K562 (cell line): ENCODE data around the gene EIF3M. TPM values are rescaled to one million over a fixed set of nuclear protein-coding genes. Genes with fewer than 3 reads are reported as not detected.

ENCODE experiments used
- GABPB1 ChIP-seq: sonication (generic); formaldehyde crosslinking; IDR thresholded peaks from 2 replicates; pipeline ENCODE4 v1.8.0; 2022; ENCODE audit warnings: mild to moderate bottlenecking, missing genetic modification reagents
- HIVEP1 ChIP-seq: fragments of 250-450 bp; sonication (Bioruptor Pico); IDR thresholded peaks from 2 replicates; pipeline ENCODE4 v1.4.0; 2020; ENCODE audit warnings: mild to moderate bottlenecking
- MCM3 ChIP-seq: fragments of 450-650 bp; IDR thresholded peaks from 2 replicates; pipeline ENCODE4 v1.6.1; 2016
- TCFL5 ChIP-seq: fragments of 250-450 bp; sonication (Bioruptor Pico); conservative IDR thresholded peaks from 2 replicates; pipeline ENCODE4 v1.6.1; 2021; ENCODE audit warnings: mild to moderate bottlenecking, moderate library complexity, matching md5 sums
- ZNF444 ChIP-seq: fragments of 250-450 bp; sonication (Bioruptor Pico); IDR thresholded peaks from 2 replicates; pipeline ENCODE4 v1.4.0; 2020; ENCODE audit warnings: mild to moderate bottlenecking, moderate library complexity
- ZSCAN29 ChIP-seq: fragments of 450-650 bp; IDR thresholded peaks from 2 replicates; pipeline ENCODE4 v1.6.1; 2017
- polyA plus RNA-seq, 8 experiments: library from polyadenylated mRNA; depleted of rRNA in 4 of 8; stranded (reverse) in 5 of 8; unstranded in 3 of 8; fragments of >200 nt; fragmentation: Nextera tagmentation in 2 of 8; fragmentation: Illumina TruSeq in 1 of 8; extraction: Ambion mirVana in 2 of 8; extraction: Trizol in 1 of 8; gene quantifications; 2 replicates each; pipeline versions ENCODE4 v1.2.1 to v1.2.3, GENCODE V29; 2011 to 2014; ENCODE audit warnings: inconsistent platforms in 1 of 8, missing spikeins in 1 of 8
- total RNA-seq, 7 experiments: library from RNA; depleted of rRNA in 6 of 7; stranded (reverse); fragments of >200 nt in 6 of 7; fragmentation: Illumina TruSeq in 2 of 7; extraction: Trizol in 2 of 7; gene quantifications; 2 replicates each; pipeline versions ENCODE4 v1.2.1 to v1.2.3, GENCODE V29; 2011 to 2021; ENCODE audit warnings: low replicate concordance in 1 of 7
- TF ChIP-seq, protein P1 (sequence below): fragments of 450-650 bp; IDR thresholded peaks from 2 replicates; pipeline ENCODE4 v1.6.1; 2016; ENCODE audit warnings: low read depth
- TF ChIP-seq, protein P2 (sequence below), 2 experiments: fragments of 450-650 bp in 1 of 2; sonication (generic) in 1 of 2; formaldehyde crosslinking in 1 of 2; IDR thresholded peaks; 2 replicates each; pipeline versions ENCODE4 v1.7.1 to v1.9.0; 2016 to 2022; ENCODE audit warnings: inconsistent platforms in 1 of 2, mild to moderate bottlenecking in 1 of 2, missing genetic modification reagents in 1 of 2

EIF3M gene
- total and polyA plus RNA-seq, 9 of the 15 experiments (the other 6 are each of a cell fraction or from before 2014, with no cell fraction given) = 602 to 2,015 (median 1,058) TPM

DNA sequence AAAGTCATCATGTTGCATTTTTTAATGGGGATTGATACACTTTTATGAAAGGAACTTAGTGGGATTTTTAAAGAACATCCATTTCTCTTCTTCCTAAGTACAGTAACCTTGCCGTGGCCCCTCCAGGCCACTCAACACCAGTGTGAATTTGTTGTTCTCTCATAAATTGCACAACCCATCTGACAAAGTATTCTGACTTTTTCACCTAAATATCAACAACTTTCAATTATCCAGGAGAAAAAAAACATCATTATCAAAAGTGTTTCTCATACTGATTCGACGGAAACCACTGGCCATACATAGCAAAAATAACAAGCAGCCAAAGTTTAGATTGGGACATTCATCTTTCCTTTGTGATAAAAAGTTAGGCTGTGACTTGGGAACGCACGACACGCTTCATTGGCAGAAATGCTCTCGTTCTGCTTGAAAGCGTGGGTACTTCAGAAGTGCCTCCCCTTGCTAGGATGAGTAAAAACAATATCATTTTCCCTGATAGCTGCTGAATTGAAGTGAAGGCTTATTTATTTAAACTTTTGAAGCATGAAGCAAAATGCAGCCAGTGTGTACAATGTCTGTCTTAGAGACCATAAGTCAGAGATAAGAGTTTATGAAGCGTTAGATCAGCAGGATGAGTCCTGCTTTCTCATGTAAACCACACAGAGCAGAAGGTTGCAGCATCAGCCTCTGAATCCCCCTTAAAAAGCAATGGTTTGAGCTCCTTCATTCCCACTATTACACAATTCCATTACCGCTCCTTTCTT lies 20.6 kb upstream of the EIF3M start (continued):
- TF ChIP-seq, protein P1, sequence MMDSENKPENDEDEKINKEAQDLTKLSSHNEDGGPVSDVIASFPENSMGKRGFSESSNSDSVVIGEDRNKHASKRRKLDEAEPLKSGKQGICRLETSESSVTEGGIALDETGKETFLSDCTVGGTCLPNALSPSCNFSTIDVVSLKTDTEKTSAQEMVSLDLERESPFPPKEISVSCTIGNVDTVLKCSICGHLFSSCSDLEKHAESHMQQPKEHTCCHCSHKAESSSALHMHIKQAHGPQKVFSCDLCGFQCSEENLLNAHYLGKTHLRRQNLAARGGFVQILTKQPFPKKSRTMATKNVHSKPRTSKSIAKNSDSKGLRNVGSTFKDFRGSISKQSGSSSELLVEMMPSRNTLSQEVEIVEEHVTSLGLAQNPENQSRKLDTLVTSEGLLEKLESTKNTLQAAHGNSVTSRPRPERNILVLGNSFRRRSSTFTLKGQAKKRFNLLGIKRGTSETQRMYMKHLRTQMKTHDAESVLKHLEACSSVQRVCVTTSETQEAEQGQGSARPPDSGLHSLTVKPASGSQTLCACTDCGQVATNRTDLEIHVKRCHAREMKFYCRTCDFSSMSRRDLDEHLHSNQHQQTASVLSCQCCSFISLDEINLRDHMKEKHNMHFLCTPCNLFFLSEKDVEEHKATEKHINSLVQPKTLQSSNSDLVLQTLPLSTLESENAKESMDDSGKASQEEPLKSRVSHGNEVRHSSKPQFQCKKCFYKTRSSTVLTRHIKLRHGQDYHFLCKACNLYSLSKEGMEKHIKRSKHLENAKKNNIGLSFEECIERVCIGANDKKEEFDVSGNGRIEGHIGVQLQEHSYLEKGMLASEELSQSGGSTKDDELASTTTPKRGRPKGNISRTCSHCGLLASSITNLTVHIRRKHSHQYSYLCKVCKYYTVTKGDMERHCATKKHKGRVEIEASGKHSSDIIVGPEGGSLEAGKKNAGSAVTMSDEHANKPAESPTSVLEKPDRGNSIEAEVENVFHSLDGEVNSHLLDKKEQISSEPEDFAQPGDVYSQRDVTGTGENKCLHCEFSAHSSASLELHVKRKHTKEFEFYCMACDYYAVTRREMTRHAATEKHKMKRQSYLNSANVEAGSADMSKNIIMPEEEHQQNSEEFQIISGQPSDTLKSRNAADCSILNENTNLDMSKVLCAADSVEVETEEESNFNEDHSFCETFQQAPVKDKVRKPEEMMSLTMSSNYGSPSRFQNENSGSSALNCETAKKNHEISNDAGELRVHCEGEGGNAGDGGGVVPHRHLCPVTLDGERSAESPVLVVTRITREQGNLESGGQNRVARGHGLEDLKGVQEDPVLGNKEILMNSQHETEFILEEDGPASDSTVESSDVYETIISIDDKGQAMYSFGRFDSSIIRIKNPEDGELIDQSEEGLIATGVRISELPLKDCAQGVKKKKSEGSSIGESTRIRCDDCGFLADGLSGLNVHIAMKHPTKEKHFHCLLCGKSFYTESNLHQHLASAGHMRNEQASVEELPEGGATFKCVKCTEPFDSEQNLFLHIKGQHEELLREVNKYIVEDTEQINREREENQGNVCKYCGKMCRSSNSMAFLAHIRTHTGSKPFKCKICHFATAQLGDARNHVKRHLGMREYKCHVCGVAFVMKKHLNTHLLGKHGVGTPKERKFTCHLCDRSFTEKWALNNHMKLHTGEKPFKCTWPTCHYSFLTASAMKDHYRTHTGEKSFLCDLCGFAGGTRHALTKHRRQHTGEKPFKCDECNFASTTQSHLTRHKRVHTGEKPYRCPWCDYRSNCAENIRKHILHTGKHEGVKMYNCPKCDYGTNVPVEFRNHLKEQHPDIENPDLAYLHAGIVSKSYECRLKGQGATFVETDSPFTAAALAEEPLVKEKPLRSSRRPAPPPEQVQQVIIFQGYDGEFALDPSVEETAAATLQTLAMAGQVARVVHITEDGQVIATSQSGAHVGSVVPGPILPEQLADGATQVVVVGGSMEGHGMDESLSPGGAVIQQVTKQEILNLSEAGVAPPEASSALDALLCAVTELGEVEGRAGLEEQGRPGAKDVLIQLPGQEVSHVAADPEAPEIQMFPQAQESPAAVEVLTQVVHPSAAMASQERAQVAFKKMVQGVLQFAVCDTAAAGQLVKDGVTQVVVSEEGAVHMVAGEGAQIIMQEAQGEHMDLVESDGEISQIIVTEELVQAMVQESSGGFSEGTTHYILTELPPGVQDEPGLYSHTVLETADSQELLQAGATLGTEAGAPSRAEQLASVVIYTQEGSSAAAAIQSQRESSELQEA = no peak
- TF ChIP-seq ZSCAN29 (no peak), TCFL5 (CRISPR knock-in tag) (no peak), MCM3 (no peak), HIVEP1 (CRISPR knock-in tag) (no peak), GABPB1 (CRISPR knock-in tag) (no peak), ZNF444 (CRISPR knock-in tag) (no peak)
- TF ChIP-seq, protein P2, sequence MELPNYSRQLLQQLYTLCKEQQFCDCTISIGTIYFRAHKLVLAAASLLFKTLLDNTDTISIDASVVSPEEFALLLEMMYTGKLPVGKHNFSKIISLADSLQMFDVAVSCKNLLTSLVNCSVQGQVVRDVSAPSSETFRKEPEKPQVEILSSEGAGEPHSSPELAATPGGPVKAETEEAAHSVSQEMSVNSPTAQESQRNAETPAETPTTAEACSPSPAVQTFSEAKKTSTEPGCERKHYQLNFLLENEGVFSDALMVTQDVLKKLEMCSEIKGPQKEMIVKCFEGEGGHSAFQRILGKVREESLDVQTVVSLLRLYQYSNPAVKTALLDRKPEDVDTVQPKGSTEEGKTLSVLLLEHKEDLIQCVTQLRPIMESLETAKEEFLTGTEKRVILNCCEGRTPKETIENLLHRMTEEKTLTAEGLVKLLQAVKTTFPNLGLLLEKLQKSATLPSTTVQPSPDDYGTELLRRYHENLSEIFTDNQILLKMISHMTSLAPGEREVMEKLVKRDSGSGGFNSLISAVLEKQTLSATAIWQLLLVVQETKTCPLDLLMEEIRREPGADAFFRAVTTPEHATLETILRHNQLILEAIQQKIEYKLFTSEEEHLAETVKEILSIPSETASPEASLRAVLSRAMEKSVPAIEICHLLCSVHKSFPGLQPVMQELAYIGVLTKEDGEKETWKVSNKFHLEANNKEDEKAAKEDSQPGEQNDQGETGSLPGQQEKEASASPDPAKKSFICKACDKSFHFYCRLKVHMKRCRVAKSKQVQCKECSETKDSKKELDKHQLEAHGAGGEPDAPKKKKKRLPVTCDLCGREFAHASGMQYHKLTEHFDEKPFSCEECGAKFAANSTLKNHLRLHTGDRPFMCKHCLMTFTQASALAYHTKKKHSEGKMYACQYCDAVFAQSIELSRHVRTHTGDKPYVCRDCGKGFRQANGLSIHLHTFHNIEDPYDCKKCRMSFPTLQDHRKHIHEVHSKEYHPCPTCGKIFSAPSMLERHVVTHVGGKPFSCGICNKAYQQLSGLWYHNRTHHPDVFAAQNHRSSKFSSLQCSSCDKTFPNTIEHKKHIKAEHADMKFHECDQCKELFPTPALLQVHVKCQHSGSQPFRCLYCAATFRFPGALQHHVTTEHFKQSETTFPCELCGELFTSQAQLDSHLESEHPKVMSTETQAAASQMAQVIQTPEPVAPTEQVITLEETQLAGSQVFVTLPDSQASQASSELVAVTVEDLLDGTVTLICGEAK (IDR thresholded peaks at IDR 0.05) = no peak
- TF ChIP-seq, protein P2 (CRISPR knock-in tag; IDR thresholded peaks at IDR 0.05) = no peak
